ENCODE measurements around the gene CLRN2. TPM values are rescaled to one million over a fixed set of nuclear protein-coding genes. Genes with fewer than 3 reads are reported as not detected.
A peak's percentile ranks its signal among the peaks of the same experiment; 100 is the strongest.

The CLRN2 gene
- total RNA-seq, 1 experiment from 2014 or later, result not detected

DNA sequence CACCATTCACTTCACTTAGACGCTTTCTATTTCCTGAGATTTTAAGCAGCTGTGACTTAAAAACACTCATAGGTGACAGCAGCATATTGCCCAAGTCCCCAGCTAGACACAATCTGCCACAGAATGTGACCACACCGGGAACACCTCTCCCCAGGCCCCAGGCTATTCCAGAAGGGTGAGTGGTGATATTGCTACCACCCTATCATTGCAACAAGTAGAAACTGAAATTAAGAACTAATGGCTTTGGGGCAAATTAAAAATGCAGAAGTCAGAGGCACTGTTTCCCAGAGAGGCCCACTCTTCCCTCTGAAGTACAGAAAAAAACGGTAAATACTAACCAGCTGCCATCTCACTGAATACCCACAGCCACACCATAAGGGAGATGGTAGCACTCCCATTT lies 38.1 kb upstream of the CLRN2 start:
- no peak overlapping the region for H3K56ac ChIP-seq (ENCODE audit: insufficient read length, low read depth, low read length)
- no peak overlapping the region for H2BK15ac ChIP-seq (ENCODE audit: low read depth, low read length)
- no peak overlapping the region for H3K4me2 ChIP-seq (ENCODE audit: insufficient read depth, insufficient read length, low read length)
- H3K23me2 ChIP-seq (ENCODE audit: insufficient read length, low read depth, low read length, poor library complexity, severe bottlenecking), result no peaks in the 10 kb centered on the region
- no peak overlapping the region for H3T11ph ChIP-seq (ENCODE audit: low read length)
- H3K79me1 ChIP-seq (ENCODE audit: insufficient read depth, low read depth, low read length, poor library complexity, severe bottlenecking), result no peaks in the 10 kb centered on the region
- no peak overlapping the region for H2BK12ac ChIP-seq (ENCODE audit: insufficient read length, low read depth, low read length)
- WGBS (ENCODE audit: extremely low coverage, insufficient read length, low lambda C conversion rate), result no CpG with 5 or more reads among the region's 3 CpGs
- no peak overlapping the region for H4K91ac ChIP-seq (ENCODE audit: insufficient read length, low read depth, low read length)
- no peak overlapping the region for H2AFZ ChIP-seq (ENCODE audit: low read length)
- H2AK5ac ChIP-seq (ENCODE audit: insufficient read length, low read length), result no peak overlapping the region
- no peak overlapping the region for H2BK20ac ChIP-seq (ENCODE audit: low read depth, low read length, poor library complexity, severe bottlenecking)
- no peaks in the 10 kb centered on the region for H3K4me1 ChIP-seq (ENCODE audit: insufficient read depth, low read length)
- no peak overlapping the region for H3K9ac ChIP-seq (ENCODE audit: extremely low read depth, insufficient read length, low read length)
- H3K36me3 Mint-ChIP-seq (ENCODE audit: insufficient read depth in 1 of 3, low read depth in 3 of 3), result no peaks in the 10 kb centered on the region
- peaks cover 10 to 11% of the 10 kb centered on the region in 2 experiments; a peak in 3 of 4 replicates for H3K4me1 Mint-ChIP-seq
- H3K27ac ChIP-seq (ENCODE audit: insufficient read length, low read depth, low read length), result no peak overlapping the region
- no peaks in the 10 kb centered on the region; a peak in 1 of 5 replicates for H3K9me3 Mint-ChIP-seq
- no peaks in the 10 kb centered on the region for H4K20me1 ChIP-seq (ENCODE audit: control insufficient read depth, insufficient read depth, insufficient read length)
- H3K9me3 ChIP-seq (ENCODE audit: control insufficient read depth, low read depth, low read length), result no peaks in the 10 kb centered on the region
- H3K23ac ChIP-seq (ENCODE audit: insufficient read length, low read depth, low read length), result no peak overlapping the region
- H3K27ac Mint-ChIP-seq, result peak overlapping the region in 1 of 3 experiments; percentile 16; a peak in 1 of 7 replicates
- no peak overlapping the region for H3K18ac ChIP-seq (ENCODE audit: insufficient read length, low read depth, low read length)
- no peaks in the 10 kb centered on the region for H3K79me2 ChIP-seq (ENCODE audit: insufficient read depth, low read length)
- H2BK5ac ChIP-seq (ENCODE audit: insufficient read length, low read length), result no peak overlapping the region
- no peak overlapping the region for H4K5ac ChIP-seq (ENCODE audit: insufficient read length, low read depth, low read length)
- no peak overlapping the region for H3K4ac ChIP-seq (ENCODE audit: low read depth, low read length)
- no peak overlapping the region for H3K4me3 Mint-ChIP-seq
- H4K8ac ChIP-seq (replicated peaks; ENCODE audit: insufficient read length, low read depth, low read length), result no peak overlapping the region
- H2BK120ac ChIP-seq (ENCODE audit: low read depth, low read length, poor library complexity, severe bottlenecking), result no peak overlapping the region
- H3K14ac ChIP-seq (ENCODE audit: insufficient read depth, low read length), result no peak overlapping the region
- H3K27me3 ChIP-seq (ENCODE audit: insufficient read depth, low read length), result no peaks in the 10 kb centered on the region
- no peak for DNase-seq
- H3K27me3 Mint-ChIP-seq (ENCODE audit: low read depth), result no peaks in the 10 kb centered on the region; the same call in 1 of the 2 replicates
- TF ChIP-seq, protein P1, sequence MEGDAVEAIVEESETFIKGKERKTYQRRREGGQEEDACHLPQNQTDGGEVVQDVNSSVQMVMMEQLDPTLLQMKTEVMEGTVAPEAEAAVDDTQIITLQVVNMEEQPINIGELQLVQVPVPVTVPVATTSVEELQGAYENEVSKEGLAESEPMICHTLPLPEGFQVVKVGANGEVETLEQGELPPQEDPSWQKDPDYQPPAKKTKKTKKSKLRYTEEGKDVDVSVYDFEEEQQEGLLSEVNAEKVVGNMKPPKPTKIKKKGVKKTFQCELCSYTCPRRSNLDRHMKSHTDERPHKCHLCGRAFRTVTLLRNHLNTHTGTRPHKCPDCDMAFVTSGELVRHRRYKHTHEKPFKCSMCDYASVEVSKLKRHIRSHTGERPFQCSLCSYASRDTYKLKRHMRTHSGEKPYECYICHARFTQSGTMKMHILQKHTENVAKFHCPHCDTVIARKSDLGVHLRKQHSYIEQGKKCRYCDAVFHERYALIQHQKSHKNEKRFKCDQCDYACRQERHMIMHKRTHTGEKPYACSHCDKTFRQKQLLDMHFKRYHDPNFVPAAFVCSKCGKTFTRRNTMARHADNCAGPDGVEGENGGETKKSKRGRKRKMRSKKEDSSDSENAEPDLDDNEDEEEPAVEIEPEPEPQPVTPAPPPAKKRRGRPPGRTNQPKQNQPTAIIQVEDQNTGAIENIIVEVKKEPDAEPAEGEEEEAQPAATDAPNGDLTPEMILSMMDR (conservative IDR thresholded peaks at IDR 0.05), result no peak

All from H9 (cell line).